Measurements from ENCODE around the gene AKAP13.

The AKAP13 gene

DNA sequence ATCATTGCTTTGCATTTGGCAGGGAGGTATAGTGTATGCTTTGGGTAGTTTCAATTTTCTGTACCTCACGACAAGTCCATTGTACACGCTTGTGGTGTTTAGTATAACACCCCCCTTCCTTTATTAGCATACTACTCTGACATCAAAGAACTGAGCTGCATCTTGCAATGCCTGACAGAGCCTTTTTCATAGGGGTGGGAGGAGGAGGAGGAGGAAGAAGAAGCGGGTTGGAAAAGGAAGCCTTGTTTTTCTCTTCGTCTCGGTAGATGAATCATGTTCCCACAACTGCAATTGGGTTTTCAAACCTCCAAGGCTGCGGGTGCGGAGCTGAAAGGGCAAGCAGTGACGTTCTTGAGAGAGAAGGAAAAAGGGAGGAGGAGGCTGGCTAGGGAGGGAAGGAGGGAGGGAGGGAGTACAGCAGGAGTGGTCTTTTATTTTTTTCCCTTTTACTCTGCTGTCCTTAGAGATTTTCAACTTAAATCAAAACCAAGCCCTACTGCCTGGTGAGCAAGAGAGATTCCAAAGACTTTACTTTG, 238.6 kb downstream of the AKAP13 start:
- no peak overlapping the region for H3K27ac ChIP-seq
- TF ChIP-seq, protein P1, sequence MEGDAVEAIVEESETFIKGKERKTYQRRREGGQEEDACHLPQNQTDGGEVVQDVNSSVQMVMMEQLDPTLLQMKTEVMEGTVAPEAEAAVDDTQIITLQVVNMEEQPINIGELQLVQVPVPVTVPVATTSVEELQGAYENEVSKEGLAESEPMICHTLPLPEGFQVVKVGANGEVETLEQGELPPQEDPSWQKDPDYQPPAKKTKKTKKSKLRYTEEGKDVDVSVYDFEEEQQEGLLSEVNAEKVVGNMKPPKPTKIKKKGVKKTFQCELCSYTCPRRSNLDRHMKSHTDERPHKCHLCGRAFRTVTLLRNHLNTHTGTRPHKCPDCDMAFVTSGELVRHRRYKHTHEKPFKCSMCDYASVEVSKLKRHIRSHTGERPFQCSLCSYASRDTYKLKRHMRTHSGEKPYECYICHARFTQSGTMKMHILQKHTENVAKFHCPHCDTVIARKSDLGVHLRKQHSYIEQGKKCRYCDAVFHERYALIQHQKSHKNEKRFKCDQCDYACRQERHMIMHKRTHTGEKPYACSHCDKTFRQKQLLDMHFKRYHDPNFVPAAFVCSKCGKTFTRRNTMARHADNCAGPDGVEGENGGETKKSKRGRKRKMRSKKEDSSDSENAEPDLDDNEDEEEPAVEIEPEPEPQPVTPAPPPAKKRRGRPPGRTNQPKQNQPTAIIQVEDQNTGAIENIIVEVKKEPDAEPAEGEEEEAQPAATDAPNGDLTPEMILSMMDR (conservative IDR thresholded peaks at IDR 0.05): no peak
- TF ChIP-seq ZFX (IDR thresholded peaks at IDR 0.05): no peak

DNA sequence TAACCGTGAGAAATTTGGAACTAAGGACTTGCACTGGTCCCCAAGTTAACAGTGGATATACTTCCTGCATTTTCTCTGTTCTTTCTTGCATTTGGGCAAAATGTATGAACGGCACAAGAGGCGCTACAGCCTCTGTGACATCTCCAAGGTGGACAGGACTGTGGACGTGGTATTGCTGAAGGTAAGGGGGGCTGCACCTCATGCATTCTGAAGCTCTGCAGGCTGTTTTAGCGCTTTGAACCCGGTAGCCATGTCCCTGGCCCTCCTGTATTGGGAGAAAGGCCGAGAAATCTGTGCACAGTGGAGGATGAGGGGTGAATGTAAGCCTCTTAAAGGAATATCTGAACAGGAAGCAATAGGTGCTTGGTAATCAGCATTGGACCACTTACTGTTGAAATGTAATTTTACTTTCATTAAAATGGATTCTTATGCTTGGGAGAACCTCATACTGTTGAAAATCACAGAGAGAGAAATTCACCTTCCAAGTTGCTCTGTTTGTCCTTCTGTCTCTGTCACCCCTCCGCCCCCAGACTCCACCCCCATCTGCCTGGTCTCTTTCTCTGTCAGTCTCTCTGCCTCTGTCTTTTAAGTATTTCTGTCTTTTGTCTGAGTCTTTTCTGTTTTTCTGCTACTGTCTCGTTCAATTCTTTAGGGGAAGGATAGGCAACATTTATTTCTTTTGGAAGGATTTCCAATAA, 239.7 kb downstream of the AKAP13 start:
- no peak for TF ChIP-seq ZFX (IDR thresholded peaks at IDR 0.05)
- TF ChIP-seq, protein P1 (conservative IDR thresholded peaks at IDR 0.05): no peak
- no peak overlapping the region for H3K27ac ChIP-seq

DNA sequence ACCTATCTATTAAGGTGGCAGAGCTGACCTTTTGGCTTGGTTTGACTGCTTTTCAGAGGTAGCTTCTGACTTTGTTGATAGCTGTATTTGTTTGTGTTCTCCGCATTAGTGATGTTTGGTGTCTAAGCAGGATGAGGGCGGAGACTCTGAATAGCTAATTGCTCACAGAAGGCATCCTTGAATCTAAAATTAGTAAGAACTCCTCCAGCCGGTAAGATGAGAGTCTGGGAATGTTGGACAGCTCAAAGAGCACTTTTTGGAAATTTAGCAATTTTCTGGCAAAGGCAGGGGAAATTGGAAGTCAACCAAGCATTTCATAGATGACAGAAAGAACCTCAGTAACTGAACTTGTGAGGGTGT, 240.3 kb downstream of the AKAP13 start:
- H3K27ac ChIP-seq: no peak overlapping the region
- no peak for TF ChIP-seq ZFX (IDR thresholded peaks at IDR 0.05)
- TF ChIP-seq, protein P1 (conservative IDR thresholded peaks at IDR 0.05): no peak

DNA sequence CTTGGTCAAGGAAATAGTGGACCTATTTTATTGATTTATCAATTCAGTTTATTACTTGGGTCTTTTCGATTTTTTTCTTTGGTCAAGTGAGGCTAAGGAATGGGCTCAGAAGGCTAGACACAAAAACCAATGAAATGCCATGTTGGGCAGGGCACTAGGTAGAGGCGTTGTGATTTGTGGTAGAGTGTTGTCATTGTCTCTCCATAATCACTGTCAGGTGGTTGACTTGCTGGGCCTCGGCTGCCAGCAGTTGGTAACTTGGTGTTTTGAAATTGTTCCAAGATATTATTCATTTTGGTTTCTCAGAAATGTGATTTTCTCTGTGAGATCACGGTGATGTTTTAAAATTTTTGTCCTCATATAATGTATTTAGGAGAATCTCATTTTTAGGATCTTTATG, 240.7 kb downstream of the AKAP13 start:
- no peak overlapping the region for H3K27ac ChIP-seq
- TF ChIP-seq ZFX (IDR thresholded peaks at IDR 0.05): no peak
- TF ChIP-seq, protein P1 (conservative IDR thresholded peaks at IDR 0.05): no peak

DNA sequence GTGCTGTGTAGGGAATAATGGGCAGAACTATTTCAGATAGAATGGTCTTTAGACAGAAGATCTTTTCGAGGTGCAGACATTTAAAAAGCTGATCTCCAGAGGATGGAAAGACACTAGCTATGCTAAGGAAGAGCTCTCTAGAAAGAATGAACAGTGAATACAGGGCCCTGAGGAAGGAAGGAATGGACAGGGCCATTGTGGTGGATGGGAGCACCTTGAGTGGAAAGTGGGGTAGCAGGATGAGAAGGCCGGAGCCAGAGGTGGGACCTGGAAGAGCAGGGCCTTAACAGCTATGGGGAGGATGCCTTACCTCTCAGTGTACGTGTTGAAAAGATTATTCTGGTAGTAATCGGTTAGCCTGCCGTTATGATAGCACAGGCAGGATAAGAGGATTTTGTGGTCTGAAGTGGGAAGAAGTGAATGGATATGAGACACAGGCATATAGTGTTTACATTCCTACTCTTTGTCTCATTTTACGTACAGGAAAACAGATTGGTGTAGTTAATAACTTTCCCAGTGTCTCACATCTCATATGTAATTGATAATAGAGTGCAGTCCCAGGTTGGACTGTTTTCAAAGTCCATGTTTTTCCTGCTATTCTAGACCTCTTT, 241.9 kb downstream of the AKAP13 start:
- H3K27ac ChIP-seq: no peak overlapping the region
- TF ChIP-seq, protein P1 (conservative IDR thresholded peaks at IDR 0.05): no peak
- TF ChIP-seq ZFX (IDR thresholded peaks at IDR 0.05): no peak

DNA sequence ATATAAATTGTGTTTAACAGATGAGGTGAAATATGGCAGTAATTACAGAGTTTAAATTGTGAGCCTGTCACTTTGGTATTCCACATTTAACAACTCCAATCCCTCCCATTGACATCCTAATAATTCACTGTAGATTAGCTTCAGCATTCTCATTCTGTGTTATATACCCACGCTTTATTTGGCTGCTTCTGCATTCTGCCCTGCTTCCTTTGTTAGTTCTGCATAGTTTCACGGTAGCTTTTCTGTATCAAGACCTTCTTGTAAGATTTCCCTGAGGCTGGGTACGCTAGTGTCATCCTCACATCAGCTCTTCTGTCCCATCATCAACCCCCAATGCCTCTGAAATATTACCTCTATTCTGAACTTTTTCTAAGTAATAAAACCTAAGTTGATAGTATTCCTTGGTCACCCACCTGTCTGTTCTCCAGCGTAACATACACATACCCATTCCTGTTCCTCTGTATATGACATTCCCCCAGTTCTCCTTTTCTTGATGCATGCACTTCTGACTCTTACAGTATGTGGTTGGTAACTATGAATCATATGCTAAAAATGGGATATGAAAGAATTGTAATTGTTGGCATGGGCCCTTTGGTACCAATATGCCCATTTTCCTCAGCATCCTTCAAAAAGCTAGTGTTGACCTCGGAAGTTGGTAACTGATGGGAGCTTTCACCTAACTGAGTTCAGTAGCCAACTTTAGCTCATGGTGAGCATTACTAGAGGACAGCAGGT, 243.1 kb downstream of the AKAP13 start:
- H3K27ac ChIP-seq: no peak overlapping the region
- no peak for TF ChIP-seq ZFX (IDR thresholded peaks at IDR 0.05)
- TF ChIP-seq, protein P1 (conservative IDR thresholded peaks at IDR 0.05): no peak

DNA sequence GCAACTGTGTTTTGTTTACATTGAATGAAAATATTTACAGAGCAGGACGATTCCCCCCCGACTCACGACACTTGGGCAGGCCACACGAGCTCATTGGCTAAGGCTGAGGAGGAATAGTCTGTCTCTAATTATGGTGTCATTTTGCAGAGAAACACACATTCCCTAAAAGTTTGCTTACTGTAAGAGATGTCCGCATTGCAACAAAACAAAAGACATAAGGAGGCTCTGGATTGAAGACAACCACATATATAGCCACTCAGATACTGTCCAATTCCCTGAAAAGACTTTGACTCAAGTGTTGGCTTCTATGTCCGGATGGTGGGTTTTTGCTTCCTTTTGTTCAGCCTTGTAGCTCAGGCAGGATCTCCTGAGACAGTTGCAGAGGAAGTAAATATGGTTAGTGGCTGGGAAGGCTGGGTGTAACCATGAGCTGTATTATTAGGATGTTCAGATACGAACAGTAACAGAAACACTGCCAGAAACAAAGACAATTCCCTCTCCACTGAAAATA, 243.9 kb downstream of the AKAP13 start:
- no peak overlapping the region for H3K27ac ChIP-seq
- TF ChIP-seq, protein P1 (conservative IDR thresholded peaks at IDR 0.05): no peak
- TF ChIP-seq ZFX (IDR thresholded peaks at IDR 0.05): no peak

All from C4-2B (cell line).